HUES48 (cell line): ENCODE measurements around the gene SMYD3.

Experiments used
- H3K27ac ChIP-seq: one replicate; pipeline ENCODE4 v1.7.0; 2013; ENCODE audit warnings: low read depth, low read length, inconsistent platforms
- H3K27me3 ChIP-seq: 2 replicates; pipeline ENCODE4 v1.6.1; 2013; ENCODE audit warnings: mild to moderate bottlenecking, low read length; ENCODE audit not compliant: control insufficient read depth, insufficient read depth
- H3K36me3 ChIP-seq: 2 replicates; pipeline ENCODE4 v1.6.1; 2013; ENCODE audit warnings: low read length; ENCODE audit not compliant: control insufficient read depth, insufficient read depth
- H3K4me1 ChIP-seq: 2 replicates; pipeline ENCODE4 v1.6.1; 2013; ENCODE audit warnings: mild to moderate bottlenecking, low read length; ENCODE audit not compliant: control insufficient read depth, insufficient read depth
- H3K4me3 ChIP-seq: 2 replicates; pipeline ENCODE4 v1.5.1; 2013; ENCODE audit warnings: mild to moderate bottlenecking, low read depth, low read length
- H3K9ac ChIP-seq: 2 replicates; pipeline ENCODE4 v1.6.1; 2013; ENCODE audit warnings: mild to moderate bottlenecking, low read depth, low read length, moderate library complexity
- H3K9me3 ChIP-seq: 2 replicates; pipeline ENCODE4 v1.6.1; 2013; ENCODE audit warnings: low read length; ENCODE audit not compliant: control insufficient read depth, insufficient read depth

The SMYD3 gene

GRCh38 chr1:246108278-246108925 is 398.7 kb downstream of the SMYD3 start:
- H3K27me3 ChIP-seq = no peaks in the 10 kb centered on the region
- no peaks in the 10 kb centered on the region for H3K9me3 ChIP-seq
- no peak overlapping the region for H3K9ac ChIP-seq
- H3K36me3 ChIP-seq = no peaks in the 10 kb centered on the region
- H3K27ac ChIP-seq = peak overlapping the region; percentile 56
- peaks cover 14% of the 10 kb centered on the region for H3K4me1 ChIP-seq
- no peak overlapping the region for H3K4me3 ChIP-seq

- no peaks in the 10 kb centered on the region for H3K36me3 ChIP-seq
- no peaks in the 10 kb centered on the region for H3K27me3 ChIP-seq
- H3K9ac ChIP-seq = no peak overlapping the region
- H3K27ac ChIP-seq = peak overlapping the region; percentile 71
- peaks cover 14% of the 10 kb centered on the region for H3K4me1 ChIP-seq
- H3K9me3 ChIP-seq = no peaks in the 10 kb centered on the region
- H3K4me3 ChIP-seq = no peak overlapping the region
Measured at GRCh38 chr1:246107516-246108277, 399.4 kb downstream of the SMYD3 start.

DNA sequence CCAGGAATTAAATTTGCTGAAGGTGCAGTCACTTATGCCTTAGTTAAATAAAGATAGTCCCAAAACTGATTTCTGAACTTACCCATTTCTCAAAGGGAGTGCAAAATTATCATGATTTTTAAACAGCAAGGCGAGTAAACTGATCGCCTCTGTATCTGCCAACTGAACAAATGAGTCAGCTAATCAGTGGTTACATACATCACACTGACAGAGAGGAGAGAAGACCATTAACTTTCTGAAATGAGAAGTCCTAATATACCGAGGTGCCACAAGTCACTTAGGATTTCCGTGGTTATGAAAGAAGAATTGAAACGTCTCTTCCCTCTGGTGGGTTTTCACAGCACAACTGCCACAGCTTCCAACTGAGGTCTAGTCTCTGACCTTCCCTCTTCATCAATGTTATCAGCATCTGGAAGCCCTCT is 400.7 kb downstream of the SMYD3 start:
- H3K27ac ChIP-seq = no peak overlapping the region

DNA sequence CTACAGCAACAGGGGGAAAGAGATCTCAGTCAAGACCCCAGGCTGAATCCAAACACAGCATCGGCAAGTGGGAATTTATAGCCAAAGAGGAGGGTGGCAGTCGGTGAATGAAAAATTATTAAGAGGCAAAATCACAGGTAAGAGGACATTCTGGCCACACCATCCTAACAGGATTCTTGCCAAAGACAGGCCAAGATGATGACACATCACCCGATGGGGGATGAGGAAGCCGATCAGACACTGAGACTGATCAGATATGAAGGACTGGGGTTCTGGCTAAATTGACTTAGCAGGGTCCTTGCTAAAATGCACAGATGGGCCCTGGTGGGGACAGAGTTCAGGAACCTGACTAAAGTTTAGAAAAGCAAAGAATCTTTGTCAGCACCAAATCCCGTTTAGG is 402.2 kb downstream of the SMYD3 start:
- no peaks in the 10 kb centered on the region for H3K27me3 ChIP-seq
- no peak overlapping the region for H3K9ac ChIP-seq
- H3K27ac ChIP-seq = no peak overlapping the region
- H3K36me3 ChIP-seq = no peaks in the 10 kb centered on the region
- peaks cover 14% of the 10 kb centered on the region for H3K4me1 ChIP-seq
- H3K9me3 ChIP-seq = no peaks in the 10 kb centered on the region
- no peak overlapping the region for H3K4me3 ChIP-seq

More for the DNA sequence above, 400.7 kb downstream of the SMYD3 start:
- Histone ChIP-seq H3K4me1 (peaks cover 14% of the 10 kb centered on the region), H3K9ac (no peak overlapping the region), H3K4me3 (no peak overlapping the region), H3K36me3 (no peaks in the 10 kb centered on the region), H3K9me3 (no peaks in the 10 kb centered on the region), H3K27me3 (no peaks in the 10 kb centered on the region)

DNA sequence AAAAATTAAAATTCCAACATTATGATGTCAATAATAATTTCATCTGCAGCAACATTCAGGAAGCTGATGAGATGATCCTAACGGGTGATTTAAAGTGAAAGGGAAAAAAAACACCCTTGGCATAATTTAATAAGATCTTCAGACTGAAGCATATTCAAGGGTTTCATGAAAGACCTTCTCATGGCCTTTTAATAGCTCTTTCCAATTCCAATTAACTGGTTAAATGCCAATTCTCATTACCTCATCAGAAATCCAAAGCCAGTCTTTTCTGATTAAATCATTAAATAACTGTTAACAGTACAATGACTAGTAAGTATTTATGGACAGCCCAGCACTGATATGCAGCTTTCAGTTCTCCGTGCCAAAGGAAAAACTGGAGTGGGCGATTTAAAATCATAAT is 407.5 kb downstream of the SMYD3 start:
- Histone ChIP-seq H3K9ac (no peak overlapping the region), H3K27me3 (no peaks in the 10 kb centered on the region), H3K9me3 (no peaks in the 10 kb centered on the region), H3K27ac (no peak overlapping the region), H3K4me3 (no peak overlapping the region), H3K4me1 (no peaks in the 10 kb centered on the region), H3K36me3 (no peaks in the 10 kb centered on the region)

DNA sequence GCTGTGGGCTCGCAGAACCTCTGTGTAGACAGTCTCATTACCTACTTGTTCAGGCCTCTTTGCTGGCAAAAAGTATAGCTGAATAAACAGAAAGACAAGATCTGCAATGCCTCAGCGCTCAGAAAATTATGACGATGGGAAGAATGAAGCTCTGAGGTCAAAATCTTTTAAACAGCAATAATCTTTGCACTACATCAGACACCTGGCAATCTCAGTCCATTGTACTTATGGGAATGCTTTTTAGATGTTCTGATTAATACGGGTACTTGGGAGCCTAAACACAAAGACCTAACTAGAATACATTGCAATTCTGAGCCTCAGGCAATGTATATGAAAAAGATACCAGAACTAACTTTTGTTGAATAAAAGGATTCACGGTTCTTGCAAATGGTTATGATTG is 410.7 kb downstream of the SMYD3 start:
- Histone ChIP-seq H3K27ac (no peak overlapping the region), H3K4me3 (no peak overlapping the region), H3K9me3 (no peaks in the 10 kb centered on the region), H3K27me3 (no peaks in the 10 kb centered on the region), H3K9ac (no peak overlapping the region), H3K36me3 (no peaks in the 10 kb centered on the region), H3K4me1 (no peaks in the 10 kb centered on the region)

DNA sequence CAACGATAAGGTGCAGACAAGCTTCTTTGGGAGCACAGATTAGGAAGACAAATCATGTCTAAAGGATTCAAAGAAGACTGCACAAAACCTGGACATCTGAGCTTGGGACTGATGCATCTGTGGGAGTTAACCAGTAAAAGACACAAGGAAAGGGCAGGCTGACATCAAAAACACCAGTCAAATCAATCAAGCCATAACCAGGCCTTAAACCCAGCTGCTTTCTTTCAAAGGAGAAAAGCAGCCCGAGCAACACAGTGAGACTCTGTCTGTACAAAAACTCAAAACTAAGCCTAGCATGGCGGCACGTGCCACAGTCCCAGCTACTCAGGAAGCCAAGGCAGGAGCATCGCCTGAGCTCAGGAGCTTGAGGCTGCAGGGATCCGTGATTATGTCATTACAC is 411.6 kb downstream of the SMYD3 start:
- Histone ChIP-seq H3K9ac (no peak overlapping the region), H3K4me3 (no peak overlapping the region), H3K4me1 (no peaks in the 10 kb centered on the region), H3K36me3 (no peaks in the 10 kb centered on the region), H3K27me3 (no peaks in the 10 kb centered on the region), H3K27ac (no peak overlapping the region), H3K9me3 (no peaks in the 10 kb centered on the region)

GRCh38 chr1:246093230-246093629 is 413.8 kb downstream of the SMYD3 start:
- H3K27me3 ChIP-seq = no peaks in the 10 kb centered on the region
- H3K4me3 ChIP-seq = no peak overlapping the region
- H3K9me3 ChIP-seq = no peaks in the 10 kb centered on the region
- no peaks in the 10 kb centered on the region for H3K36me3 ChIP-seq
- no peaks in the 10 kb centered on the region for H3K4me1 ChIP-seq
- no peak overlapping the region for H3K9ac ChIP-seq
- no peak overlapping the region for H3K27ac ChIP-seq

- H3K27me3 ChIP-seq = no peaks in the 10 kb centered on the region
- no peak overlapping the region for H3K4me3 ChIP-seq
- H3K9me3 ChIP-seq = no peaks in the 10 kb centered on the region
- H3K36me3 ChIP-seq = no peaks in the 10 kb centered on the region
- H3K27ac ChIP-seq = no peak overlapping the region
- H3K4me1 ChIP-seq = no peaks in the 10 kb centered on the region
- H3K9ac ChIP-seq = no peak overlapping the region
Measured at GRCh38 chr1:246092136-246092535, 414.9 kb downstream of the SMYD3 start.

GRCh38 chr1:246091477-246091876 is 415.6 kb downstream of the SMYD3 start:
- H3K36me3 ChIP-seq = no peaks in the 10 kb centered on the region
- no peaks in the 10 kb centered on the region for H3K27me3 ChIP-seq
- no peak overlapping the region for H3K27ac ChIP-seq
- no peak overlapping the region for H3K9ac ChIP-seq
- no peak overlapping the region for H3K4me3 ChIP-seq
- no peaks in the 10 kb centered on the region for H3K9me3 ChIP-seq
- H3K4me1 ChIP-seq = no peaks in the 10 kb centered on the region

GRCh38 chr1:246086191-246086590 is 420.9 kb downstream of the SMYD3 start:
- Histone ChIP-seq H3K9me3 (peaks cover 8% of the 10 kb centered on the region; the same call in 1 of the 2 replicates), H3K27me3 (no peaks in the 10 kb centered on the region)

More at GRCh38 chr1:246086191-246086590, 420.9 kb downstream of the SMYD3 start:
- H3K27ac ChIP-seq = no peak overlapping the region
- no peaks in the 10 kb centered on the region for H3K36me3 ChIP-seq
- H3K4me3 ChIP-seq = no peak overlapping the region
- no peak overlapping the region for H3K9ac ChIP-seq
- H3K4me1 ChIP-seq = 0 out of 2 replicates have a peak, but pooled peaks cover 4% of the 10 kb centered on the region
